GM18502 (cell line): Measurements from ENCODE around the gene GANAB.
"Not testable (repeated sequence)": the region's sequence is repeated elsewhere in the genome, so short reads cannot be mapped to it uniquely, and the experiment has no call there.

Source experiments
- ATAC-seq: cut with Tn5 transposase; IDR thresholded peaks from one replicate; pipeline ENCODE4 v1.9.1; 2021; ENCODE audit warnings: mild to moderate bottlenecking; ENCODE audit not compliant: unreplicated experiment, poor library complexity

GANAB gene

GRCh38 chr11:62669420-62670161, 23.2 kb upstream of the GANAB start:
- no peak for ATAC-seq

- ATAC-seq = no peak
Measured at GRCh38 chr11:62667460-62667859, 21.0 kb upstream of the GANAB start.

GRCh38 chr11:62666259-62666926, 20.0 kb upstream of the GANAB start:
- ATAC-seq = no peak

GRCh38 chr11:62665599-62666258, 19.3 kb upstream of the GANAB start:
- ATAC-seq = peak; percentile 9

- peak; percentile 78 for ATAC-seq
Measured at GRCh38 chr11:62665075-62665598, 18.7 kb upstream of the GANAB start, which contains the start of the genes C11orf98 and CSKMT. Gene C11orf98, minus strand, starts transcription at chr11:62665210. Its CDS starts 41 bp downstream, at chr11:62665169. Gene CSKMT, plus strand, starts transcription at chr11:62665312. Its CDS starts 568 bp downstream, at chr11:62665880.

- ATAC-seq = peak; percentile 34
Measured at GRCh38 chr11:62664405-62665074, 18.1 kb upstream of the GANAB start.

GRCh38 chr11:62656796-62657429, 10.5 kb upstream of the GANAB start:
- no peak for ATAC-seq

- ATAC-seq = no peak
Measured at GRCh38 chr11:62654297-62654696, 7.9 kb upstream of the GANAB start.

GRCh38 chr11:62652161-62653006, 6.0 kb upstream of the GANAB start:
- ATAC-seq = no peak

GRCh38 chr11:62650283-62650682, 3.9 kb upstream of the GANAB start:
- not testable (repeated sequence) for ATAC-seq

- no peak for ATAC-seq
Measured at GRCh38 chr11:62649486-62649885, 3.1 kb upstream of the GANAB start.

- ATAC-seq = no peak
Measured at GRCh38 chr11:62648967-62649364, 2.6 kb upstream of the GANAB start.

GRCh38 chr11:62648185-62648966, 2.0 kb upstream of the GANAB start:
- no peak for ATAC-seq

- no peak for ATAC-seq
Measured at GRCh38 chr11:62647609-62648005, 1.2 kb upstream of the GANAB start.

GRCh38 chr11:62646825-62647608, 604 bp upstream of the GANAB start:
- ATAC-seq = peak; percentile 1

- no peak for ATAC-seq
Measured at GRCh38 chr11:62645671-62645945, 805 bp downstream of the GANAB start.

GRCh38 chr11:62644220-62644619, 2.2 kb downstream of the GANAB start:
- ATAC-seq = no peak

- no peak for ATAC-seq
Measured at GRCh38 chr11:62632492-62632891, 13.9 kb downstream of the GANAB start.
